ENCODE measurements around the gene SLC43A3.
"Not testable (repeated sequence)": the region's sequence is repeated elsewhere in the genome, so short reads cannot be mapped to it uniquely, and the experiment has no call there.

Gene SLC43A3

GRCh38 chr11:57453543-57454177, 26.7 kb upstream of the SLC43A3 start:
- Histone ChIP-seq H3K4me2 (ENCODE audit: low read length) (no peak overlapping the region), H3K79me2 (ENCODE audit: low read length) (no peaks in the 10 kb centered on the region), H3K4me1 (ENCODE audit: low read length) (peaks cover 11% of the 10 kb centered on the region), H3K9me3 (ENCODE audit: insufficient read depth, low read length) (no peaks in the 10 kb centered on the region), H4K20me1 (ENCODE audit: insufficient read depth, low read length) (no peaks in the 10 kb centered on the region), H3K9ac (ENCODE audit: low read length) (no peak overlapping the region), H2AFZ (ENCODE audit: low read depth, low read length) (no peak overlapping the region), H3K27me3 (ENCODE audit: low read depth, low read length) (peaks cover 8% of the 10 kb centered on the region; the same call in 1 of the 2 replicates), H3K4me3 (ENCODE audit: low read length) (no peak overlapping the region), H3K27ac (ENCODE audit: low read length) (no peak overlapping the region), H3K36me3 (replicated peaks; ENCODE audit: low read depth, low read length) (no peaks in the 10 kb centered on the region)
- TF ChIP-seq EZH2phosphoT487 (IDR thresholded peaks at IDR 0.05; ENCODE audit: low read depth), result no peak
- no peak for TF ChIP-seq CTCF (IDR thresholded peaks at IDR 0.05; ENCODE audit: low read depth, low read length)

GRCh38 chr11:57446055-57446454, 19.1 kb upstream of the SLC43A3 start:
- no peak overlapping the region for H3K4me3 ChIP-seq (ENCODE audit: low read length)
- no peak overlapping the region for H3K9ac ChIP-seq (ENCODE audit: low read length)
- no peak overlapping the region for H2AFZ ChIP-seq (ENCODE audit: low read depth, low read length)
- TF ChIP-seq EZH2phosphoT487 (IDR thresholded peaks at IDR 0.05; ENCODE audit: low read depth) (no peak), CTCF (IDR thresholded peaks at IDR 0.05; ENCODE audit: low read depth, low read length) (no peak)
- H3K27ac ChIP-seq (ENCODE audit: low read length), result no peak overlapping the region
- no peaks in the 10 kb centered on the region for H4K20me1 ChIP-seq (ENCODE audit: insufficient read depth, low read length)
- H3K36me3 ChIP-seq (replicated peaks; ENCODE audit: low read depth, low read length), result no peaks in the 10 kb centered on the region
- H3K27me3 ChIP-seq (ENCODE audit: low read depth, low read length), result peaks cover 10% of the 10 kb centered on the region; the same call in 1 of the 2 replicates
- no peaks in the 10 kb centered on the region for H3K79me2 ChIP-seq (ENCODE audit: low read length)
- no peak overlapping the region for H3K4me2 ChIP-seq (ENCODE audit: low read length)
- H3K4me1 ChIP-seq (ENCODE audit: low read length), result no peaks in the 10 kb centered on the region
- H3K9me3 ChIP-seq (ENCODE audit: insufficient read depth, low read length), result no peaks in the 10 kb centered on the region

GRCh38 chr11:57445122-57445394, 18.1 kb upstream of the SLC43A3 start:
- not testable (repeated sequence) for H3K27ac ChIP-seq (ENCODE audit: low read length); H2AFZ ChIP-seq (ENCODE audit: low read depth, low read length); H3K4me1 ChIP-seq (ENCODE audit: low read length); H3K79me2 ChIP-seq (ENCODE audit: low read length); H3K9me3 ChIP-seq (ENCODE audit: insufficient read depth, low read length); H3K4me2 ChIP-seq (ENCODE audit: low read length); H3K36me3 ChIP-seq (replicated peaks; ENCODE audit: low read depth, low read length); H3K4me3 ChIP-seq (ENCODE audit: low read length); H3K9ac ChIP-seq (ENCODE audit: low read length); H4K20me1 ChIP-seq (ENCODE audit: insufficient read depth, low read length); H3K27me3 ChIP-seq (ENCODE audit: low read depth, low read length)

- H3K9ac ChIP-seq (ENCODE audit: low read length), result no peak overlapping the region
These were observed 17.6 kb upstream of the SLC43A3 start for GRCh38 chr11:57444362-57445121.

More at GRCh38 chr11:57444362-57445121, 17.6 kb upstream of the SLC43A3 start:
- no peaks in the 10 kb centered on the region for H3K36me3 ChIP-seq (replicated peaks; ENCODE audit: low read depth, low read length)
- H2AFZ ChIP-seq (ENCODE audit: low read depth, low read length), result no peak overlapping the region
- H3K79me2 ChIP-seq (ENCODE audit: low read length), result no peaks in the 10 kb centered on the region
- H4K20me1 ChIP-seq (ENCODE audit: insufficient read depth, low read length), result no peaks in the 10 kb centered on the region
- H3K27me3 ChIP-seq (ENCODE audit: low read depth, low read length), result peaks cover 7% of the 10 kb centered on the region; the same call in 1 of the 2 replicates
- H3K27ac ChIP-seq (ENCODE audit: low read length), result no peak overlapping the region
- no peak for TF ChIP-seq CTCF (IDR thresholded peaks at IDR 0.05; ENCODE audit: low read depth, low read length)
- TF ChIP-seq EZH2phosphoT487 (IDR thresholded peaks at IDR 0.05; ENCODE audit: low read depth), result no peak
- H3K9me3 ChIP-seq (ENCODE audit: insufficient read depth, low read length), result no peaks in the 10 kb centered on the region
- H3K4me1 ChIP-seq (ENCODE audit: low read length), result no peaks in the 10 kb centered on the region
- H3K4me2 ChIP-seq (ENCODE audit: low read length), result no peak overlapping the region
- H3K4me3 ChIP-seq (ENCODE audit: low read length), result no peak overlapping the region

Measured in OCI-LY3 (cell line).